Left forelimb (tissue), 1 donor: ENCODE measurements around the gene ZNF469.
"Not testable (repeated sequence)": the region's sequence is repeated elsewhere in the genome, so short reads cannot be mapped to it uniquely, and the experiment has no call there.

ENCODE experiments used
- DNase-seq: peaks from one replicate; pipeline ENCODE4 v3.0.0-alpha.2; 2018; ENCODE audit warnings: low spot score

The ZNF469 gene

DNA sequence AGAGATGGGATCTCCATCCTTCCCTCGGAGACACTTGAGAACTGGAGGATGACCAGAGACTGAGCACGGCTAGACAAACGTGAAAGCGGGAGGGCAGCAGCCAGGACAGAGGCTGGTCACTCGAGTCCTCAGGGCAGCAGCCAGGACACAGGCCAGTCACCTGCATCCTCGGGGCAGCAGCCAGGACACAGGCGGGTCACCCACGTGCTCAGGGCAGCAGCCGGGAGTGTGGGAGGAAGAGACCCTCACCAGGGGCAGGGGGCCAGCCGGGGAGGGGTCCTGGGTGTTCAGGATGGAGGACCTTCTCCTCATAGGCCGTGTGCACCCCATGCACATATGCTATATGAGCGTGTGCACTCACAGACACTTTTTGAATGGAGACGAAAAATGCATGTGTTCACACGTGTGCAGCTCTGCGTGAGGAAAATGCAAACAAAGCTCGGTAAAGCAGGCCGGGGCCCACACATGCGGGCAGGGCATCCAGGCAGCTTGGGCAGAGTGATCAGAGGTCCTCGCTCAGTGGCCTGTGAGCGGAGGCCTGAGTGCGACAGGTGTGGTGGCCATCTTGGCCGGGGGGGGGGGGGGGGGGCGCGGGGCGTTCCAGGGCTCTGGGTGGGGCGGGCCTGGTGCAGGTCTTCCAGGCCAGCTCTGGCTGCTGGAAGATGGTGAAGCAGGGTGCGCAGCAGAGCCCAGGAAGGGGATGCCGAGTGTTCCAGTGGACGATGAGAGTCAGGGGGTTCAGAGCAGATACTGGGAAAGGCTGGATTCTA is 26.7 kb downstream of the ZNF469 start:
- DNase-seq, result no peak

DNA sequence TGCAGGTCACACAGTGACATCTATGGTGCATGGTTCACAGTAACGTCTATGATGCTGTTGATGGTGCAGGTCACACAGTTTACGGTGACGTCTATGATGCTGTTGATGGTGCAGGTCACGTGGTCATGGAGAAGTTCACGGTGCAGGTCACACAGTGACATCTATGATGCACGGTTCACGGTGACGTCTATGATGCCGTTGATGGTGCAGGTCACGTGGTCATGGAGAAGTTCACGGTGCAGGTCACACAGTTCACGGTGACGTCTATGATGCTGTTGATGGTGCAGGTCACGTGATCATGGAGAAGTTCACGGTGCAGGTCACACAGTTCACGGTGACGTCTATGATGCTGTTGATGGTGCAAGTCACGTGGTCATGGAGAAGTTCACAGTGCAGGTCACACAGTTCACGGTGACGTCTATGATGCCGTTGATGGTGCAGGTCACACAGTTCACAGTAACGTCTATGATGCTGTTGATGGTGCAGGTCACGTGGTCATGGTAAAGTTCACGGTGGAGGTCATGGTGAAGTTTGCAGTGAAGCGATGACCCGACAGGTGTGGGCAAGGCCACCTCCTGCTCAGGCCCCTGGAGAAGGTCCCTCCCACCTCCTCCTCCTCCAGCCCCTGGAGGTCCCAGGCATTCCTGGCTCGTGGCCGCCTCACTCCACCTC is 27.7 kb downstream of the ZNF469 start:
- not testable (repeated sequence) for DNase-seq

DNA sequence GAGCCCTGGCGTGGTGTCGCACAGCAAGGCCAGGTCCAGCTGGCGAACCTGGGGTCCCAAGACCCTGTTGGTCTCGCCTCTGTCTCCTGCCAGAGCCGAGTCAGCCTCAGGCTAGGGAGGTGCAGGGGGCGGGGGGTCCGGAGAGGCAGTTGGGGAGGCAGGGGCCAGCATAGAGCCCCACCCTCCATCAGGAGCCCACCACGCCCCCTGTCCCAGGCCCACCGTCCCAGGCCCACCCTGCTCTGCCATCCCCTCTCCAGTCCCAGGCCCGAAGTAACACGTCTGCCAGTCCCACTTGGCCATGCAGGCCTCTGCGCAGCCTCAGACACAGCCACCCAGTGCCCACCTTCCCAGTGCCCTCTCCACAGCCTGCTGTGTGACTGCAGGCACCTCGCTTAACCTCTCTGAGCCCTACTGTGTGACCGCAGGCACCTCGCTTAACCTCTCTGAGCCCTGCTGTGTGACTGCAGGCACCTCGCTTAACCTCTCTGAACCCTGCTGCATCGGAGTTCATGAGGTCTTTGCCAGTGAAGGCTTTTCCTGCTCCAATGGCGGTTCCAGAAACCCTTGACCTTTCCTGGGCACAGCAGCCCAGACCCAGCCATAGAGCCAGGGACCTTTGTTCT is 29.3 kb downstream of the ZNF469 start:
- DNase-seq, result no peak

DNA sequence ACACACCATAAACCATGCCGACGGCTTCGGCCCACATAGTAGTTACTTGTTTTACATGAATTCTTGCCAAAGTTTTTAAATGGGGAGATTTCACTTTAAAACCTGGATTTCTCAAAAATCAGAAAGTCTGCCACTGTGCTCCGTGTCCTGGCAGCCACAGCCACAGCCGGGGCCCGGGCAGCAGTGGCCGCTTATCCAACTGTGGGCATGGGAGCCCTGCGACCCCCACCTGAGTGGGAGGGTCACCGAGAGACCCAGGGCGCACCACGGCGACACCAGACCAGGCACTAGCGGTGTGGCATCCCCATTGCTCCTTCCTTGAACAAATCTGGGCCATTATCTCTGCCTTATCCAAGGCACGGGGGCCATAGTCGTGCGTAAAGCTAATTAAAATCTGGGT is 30.0 kb downstream of the ZNF469 start:
- DNase-seq, result no peak

DNA sequence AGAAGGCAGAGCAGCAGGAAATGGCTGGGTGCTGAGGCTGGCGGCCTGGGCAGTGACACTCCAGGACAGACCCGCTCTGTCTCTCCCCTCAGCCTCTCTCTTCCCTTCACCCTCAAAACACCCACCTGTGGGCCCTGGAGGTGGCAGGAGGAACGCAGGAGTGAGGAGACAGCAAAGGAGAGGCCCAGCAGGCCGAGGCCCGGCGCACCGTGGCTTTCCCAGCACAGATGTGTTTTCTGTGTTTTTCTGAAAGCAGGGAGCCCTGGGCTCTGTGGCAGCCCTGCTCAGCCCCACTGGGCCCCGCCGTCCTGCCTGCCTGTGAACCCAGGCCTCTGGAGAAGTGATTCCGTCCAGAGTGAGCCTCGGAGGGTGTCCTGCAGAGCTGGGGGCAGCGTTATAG is 30.5 kb downstream of the ZNF469 start:
- no peak for DNase-seq

DNA sequence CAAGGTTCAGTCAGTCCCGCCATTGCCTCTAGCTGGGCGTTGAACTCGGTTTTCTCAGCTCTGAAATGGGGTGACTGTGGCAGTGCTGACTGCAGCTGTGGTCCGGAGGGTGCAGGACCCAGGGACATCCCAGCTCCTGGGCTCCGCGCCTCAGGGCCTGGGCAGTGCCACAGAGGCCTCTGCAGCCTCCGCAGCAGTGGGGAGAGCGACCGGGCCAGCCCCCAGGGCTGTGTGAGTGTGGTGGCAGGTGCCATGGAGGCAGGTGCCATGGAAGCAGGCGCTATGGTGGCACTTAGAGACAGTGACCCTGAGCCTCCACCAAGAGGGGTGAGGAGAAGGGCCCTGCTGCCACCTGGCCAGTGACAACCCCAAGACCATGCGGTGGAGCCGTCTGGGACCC is 30.9 kb downstream of the ZNF469 start:
- no peak for DNase-seq

DNA sequence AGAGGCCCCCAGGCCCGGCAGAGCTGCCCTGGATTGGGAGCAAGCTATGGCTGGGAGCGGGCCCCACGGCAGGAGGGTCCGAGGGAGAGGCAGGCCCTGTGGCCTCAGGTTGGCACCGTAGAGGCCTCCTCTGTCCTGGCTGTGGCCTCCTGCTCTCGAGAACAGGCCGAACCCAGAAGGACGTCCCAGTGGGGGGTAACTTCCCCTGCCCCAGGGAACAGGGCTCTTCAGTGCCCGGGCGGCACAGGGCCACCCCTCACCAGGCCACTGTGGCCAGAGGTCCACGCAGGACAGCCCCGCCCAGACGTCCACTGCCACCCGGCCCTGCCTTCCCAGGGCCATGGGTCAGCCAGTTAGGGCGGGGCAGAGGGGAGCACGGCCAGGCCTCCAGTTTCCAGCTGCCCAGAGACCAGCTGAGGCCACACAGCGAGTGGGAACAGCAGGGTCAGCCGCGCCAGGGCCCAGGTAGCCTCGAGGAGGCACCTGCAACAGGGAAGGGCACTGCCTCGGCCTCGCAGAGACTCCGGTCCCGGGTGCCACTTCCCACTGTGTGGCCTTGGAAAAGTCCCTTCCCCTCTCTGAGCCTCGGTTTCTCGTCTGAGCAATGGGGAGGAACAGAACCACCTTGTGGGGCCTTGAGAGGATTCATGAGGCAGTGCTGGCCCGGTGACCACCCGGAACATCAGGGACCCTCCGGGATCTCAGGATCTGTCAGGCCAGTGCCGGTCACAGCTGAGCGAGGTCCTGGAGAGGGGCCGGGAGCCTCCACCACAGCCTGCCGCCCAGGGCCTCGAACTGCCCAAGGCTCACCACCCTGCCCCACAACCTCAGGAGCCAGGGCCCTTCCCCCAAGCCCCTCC is 32.0 kb downstream of the ZNF469 start:
- DNase-seq, result no peak

DNA sequence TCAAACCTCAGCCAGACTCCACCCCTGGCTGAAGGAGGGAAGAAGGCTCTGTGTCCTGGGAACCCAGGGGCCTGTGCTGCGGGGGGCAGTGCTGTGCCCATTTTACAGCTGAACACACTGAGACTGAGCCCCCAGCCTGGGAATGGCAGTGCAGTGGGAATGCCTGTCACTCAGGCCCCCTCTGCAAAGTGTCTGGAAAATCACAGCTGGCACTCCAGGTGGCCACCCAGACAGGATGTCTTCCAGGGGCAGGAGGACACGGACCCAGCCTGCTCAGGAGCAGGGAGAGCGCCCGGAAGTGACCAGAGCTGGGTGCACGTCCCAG is 32.6 kb downstream of the ZNF469 start:
- no peak for DNase-seq

DNA sequence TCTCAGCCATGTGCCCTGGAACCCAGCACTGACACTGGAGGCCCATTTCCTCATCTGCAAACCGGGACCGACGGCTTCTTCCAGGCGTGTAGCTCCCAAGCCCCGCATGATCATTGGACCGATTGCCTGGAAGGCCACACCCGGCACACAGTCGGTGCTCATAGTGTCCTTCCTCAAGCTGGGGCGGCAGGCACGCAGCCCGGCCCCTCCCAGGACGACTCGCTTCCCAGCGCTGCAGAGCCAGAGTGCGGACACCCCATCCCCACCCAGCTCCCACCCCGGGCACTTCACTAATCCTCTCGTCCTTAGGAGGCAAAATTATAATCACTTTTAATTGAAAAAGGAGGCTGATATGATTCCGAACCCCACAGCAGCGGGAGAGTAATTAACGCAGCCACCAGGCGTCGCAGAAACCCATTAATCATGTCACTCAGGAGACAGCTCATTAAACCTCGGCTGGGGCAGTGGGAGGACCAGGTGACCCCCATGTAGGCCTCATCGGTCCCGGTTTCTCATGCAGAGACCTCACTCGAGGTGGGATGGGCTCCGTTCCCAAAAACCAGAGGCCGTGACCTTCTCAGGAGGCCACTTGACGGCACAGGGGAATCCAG is 33.1 kb downstream of the ZNF469 start:
- no peak for DNase-seq

DNA sequence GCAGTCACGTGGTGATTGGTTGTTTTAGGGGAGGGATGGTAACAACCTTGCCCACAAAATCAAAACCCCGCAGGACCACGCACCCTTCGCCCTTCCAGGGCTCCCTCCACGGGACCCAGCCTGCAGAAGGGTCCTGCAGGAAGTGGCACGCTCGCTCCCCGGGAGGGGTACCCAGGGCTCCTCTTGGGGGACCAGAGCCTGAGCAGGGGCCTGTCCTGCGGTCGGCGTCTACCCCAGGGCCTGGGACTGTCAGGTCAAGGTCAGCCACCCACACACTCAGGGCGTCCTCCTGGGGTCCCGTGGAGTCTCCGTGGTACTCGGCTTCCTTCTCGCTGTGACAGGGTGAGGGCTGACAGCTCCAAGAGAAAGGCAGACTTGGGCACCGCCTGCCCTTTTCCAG is 33.9 kb downstream of the ZNF469 start:
- no peak for DNase-seq

DNA sequence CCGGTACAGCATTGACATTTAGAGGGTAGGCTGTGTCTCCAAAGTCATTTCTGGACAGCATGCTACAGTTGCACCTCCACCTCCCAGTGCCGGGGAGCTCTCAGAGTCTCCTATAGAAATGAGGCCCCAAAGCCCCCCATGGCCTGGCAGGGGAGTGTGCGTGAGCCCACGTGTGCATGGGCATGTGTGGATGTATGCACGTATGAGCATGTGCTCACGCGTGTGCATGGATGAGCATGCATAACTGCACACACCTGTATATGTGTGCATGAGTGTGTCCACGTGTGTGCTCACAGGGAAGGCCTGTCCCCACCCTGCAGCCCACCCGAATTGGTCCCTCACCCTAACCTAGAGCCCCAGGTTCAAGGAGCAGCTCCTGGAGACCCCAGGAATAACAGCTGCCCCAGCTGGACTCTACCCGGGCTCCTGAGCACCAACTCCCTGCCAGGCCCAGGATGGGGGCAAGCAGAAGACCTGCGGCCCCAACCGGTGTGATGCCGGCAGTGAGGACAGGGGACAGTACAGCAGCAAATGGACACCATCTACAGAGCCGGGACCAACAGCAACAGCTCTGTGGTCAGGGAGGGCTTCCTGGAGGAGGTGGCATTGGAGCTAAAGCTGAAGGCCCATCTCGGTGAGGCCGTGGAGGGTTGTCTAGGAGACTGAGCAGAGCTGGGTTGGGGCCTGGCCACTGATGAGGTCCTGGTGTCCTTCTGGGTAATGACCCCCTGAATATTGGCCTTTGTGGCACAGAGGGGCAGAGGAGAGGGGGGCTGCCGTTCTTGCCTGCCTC is 35.1 kb downstream of the ZNF469 start:
- no peak for DNase-seq

DNA sequence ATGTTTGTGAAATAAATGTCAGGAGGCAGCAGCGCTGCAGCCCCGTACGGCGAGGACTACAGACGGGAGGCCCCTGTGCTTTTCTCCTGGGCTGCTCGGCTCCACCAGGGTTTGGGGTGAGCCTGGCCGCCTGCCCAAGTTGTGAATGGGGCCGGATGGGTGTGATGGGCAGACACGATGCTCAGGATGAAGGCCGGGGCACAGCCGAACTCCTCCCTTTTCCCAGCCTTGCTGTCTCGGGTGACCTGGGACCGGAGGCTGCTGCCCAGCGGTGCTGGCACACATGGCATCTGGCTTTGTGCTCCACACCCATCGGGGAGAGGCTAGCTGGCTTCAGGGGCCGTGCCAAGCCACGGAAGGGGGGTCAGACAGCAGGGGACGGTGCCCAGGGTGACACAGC is 36.1 kb downstream of the ZNF469 start:
- DNase-seq, result no peak

DNA sequence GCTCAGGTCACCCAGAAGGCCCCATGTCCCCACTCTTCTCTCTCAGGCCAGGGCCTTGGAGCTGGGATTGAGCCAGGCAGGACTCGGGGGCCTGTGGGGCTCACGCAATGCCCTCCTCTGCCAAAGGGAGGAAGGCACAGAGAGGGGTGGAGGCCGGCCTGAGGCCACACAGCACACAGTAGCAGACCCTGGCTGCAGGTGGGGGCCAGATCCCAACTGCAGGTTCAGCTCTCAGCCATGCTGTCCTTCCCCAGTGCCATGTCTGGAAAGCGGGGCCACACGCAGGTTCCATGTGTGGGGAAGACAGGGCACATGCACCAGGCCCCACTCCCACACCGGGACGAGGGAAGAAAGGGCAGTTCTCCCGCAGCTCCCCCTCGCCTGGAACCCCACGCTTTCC is 37.0 kb downstream of the ZNF469 start:
- DNase-seq, result no peak

DNA sequence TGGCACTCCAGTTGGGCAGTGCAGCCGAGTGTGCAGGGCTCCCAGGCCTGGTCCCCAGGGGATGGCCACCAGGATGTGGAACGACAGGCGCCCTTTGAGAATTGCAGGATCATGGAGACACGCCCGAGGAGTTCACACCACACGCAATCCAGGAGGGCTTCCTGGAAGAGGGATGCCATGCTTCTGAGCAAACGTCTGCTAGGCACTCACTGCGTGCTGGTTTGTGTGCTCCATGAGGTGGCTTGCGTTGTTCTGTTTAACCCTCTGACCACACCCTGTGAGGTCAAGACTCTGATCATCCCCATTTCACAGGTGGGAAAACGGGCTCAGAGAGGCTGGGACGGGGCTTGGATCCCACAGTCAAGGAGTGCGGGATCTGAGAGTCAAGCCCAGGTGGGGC is 37.7 kb downstream of the ZNF469 start:
- DNase-seq, result no peak

DNA sequence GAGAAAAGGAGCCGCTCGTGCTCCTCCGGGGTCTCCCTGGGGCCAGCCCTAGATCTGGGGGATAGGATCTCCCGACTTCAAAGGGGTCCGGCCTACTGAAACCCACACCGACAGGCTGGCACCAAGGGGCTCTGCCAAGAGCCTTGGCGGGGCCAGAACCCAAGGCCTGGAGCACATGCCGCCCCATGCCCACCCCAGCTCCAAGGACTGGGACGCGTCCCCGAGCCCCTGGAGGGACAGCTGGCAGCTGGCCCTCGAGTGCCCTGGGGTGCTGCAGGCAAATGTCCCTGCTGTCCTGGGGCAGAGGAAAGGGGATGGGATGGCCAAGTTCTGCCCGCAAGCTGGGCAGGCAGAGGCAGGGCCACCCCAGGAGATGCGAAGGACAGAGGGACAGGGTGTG is 38.5 kb downstream of the ZNF469 start:
- no peak for DNase-seq

DNA sequence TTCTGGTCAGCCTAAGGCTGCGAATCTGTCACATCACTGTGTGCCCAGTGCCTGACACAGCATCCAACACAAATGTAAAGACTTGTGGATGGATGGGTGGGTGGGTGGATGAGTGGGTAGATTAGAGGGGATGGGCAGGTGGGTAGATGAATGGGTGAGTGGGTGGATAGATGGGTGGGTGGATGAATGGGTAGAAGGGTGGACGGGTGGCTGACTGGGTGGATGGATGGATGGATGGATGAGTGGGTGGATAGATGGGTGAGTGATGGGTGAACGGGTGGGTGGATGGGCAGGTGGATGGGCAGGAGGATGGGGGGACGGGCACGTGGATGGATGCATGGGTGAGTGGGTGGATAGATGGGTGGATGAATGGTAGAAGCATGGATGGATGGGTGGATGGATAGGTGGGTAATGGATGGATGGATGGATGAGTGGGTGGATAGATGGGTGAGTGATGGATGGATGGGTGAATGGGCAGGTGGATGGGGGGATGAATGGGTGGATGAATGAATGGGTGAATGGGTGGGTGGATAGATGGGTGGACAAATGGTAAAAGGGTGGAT is 39.2 kb downstream of the ZNF469 start:
- DNase-seq, result no peak

DNA sequence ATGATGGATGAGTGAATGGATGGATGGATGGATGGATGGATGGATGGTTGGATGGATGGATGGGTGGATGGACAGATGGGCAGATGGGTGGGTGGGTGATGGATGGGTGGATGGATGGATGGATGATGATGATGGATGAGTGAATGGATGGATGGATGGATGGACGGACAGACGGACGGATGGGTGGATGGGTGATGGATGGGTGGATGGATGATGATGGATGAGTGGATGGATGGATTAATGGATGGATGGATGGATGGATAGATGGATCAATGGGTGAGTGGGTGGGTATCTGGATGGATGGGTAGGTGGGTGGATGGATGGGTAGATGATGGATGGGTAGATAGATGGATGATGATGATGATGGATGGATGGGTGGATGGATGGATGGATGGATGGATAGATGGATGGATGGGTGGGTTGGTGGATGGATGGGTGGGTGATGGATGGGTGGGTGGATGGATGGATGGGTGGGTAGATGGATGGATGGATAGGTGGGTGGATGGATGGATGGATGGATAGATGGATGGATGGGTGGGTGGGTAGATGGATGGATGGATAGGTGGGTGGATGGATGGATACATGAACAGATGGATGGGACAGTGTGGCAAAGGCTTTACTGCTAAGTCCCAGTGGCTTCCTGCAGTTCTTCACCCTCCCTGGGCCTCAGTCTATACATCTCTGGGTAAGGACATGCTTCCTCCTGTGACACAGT is 40.1 kb downstream of the ZNF469 start:
- no peak for DNase-seq

DNA sequence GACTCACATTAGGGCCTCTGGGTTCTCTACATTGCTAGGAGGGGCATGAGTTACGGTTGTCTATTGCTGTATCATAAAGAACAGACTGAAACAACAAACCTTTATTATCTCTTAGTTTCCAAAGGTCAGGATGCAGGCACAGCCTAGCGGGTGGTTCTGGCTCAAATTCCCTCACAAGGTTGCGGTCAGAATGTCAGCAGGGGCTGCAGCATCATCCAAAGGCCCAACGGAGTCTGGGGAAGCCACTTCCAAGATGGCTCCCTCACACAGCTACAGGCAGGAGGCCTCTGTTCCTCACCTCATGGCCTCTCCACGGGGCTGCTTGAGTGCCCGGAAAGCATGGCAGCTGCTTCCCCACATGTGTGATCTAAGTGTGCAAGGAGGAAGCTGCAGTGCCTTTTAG is 40.7 kb downstream of the ZNF469 start:
- no peak for DNase-seq

DNA sequence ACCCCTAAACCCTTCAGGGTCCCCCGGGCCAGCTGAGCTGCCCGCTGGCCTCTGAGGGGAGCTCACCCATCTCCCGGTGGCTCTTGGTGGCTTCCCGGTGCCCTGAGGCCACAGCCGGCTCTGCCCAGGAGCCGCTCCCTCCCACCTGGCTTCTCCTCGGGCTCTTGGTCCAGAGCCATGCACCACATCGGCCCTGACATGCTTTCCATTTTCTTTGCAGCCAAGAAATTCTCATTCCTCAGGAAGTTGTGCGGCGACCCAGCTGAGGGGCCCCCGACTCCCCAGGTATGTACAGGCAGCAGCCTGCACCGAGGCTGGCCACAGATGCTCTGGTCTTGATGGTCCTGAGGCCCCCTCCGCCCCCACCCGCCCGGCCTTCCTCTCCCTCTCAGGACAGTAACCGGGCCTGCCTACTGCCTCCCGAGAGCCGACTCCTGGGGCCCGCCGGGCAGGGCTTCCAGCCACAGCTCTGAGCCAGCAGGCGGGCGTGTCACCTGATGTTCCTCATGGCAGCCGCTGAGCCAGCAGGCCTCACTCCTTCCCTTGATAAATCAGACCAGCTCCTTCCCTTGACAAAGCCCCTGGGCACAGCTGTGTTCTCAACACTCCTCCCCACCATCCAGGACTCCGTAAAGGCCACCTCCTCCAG is 42.0 kb downstream of the ZNF469 start:
- DNase-seq, result no peak

DNA sequence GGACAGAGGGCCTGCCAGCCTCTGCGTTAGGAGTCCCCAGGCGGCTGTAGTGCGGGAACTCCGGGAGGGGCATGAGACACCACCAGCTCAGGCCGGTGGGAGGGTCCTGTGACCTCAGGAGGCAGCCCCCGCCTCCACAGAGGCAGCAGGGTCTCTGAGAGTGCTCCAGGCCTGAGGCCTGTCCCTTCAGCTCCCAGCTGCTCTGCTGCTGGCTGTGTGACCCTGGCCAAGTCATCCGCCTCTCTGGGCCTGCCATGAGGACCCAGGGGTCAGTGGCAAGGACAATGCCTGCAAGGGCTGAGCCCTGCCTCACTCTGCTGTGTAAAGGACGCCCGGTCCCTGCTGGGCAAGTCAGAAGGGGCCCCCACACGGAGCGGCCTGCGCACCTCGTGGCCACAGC is 43.3 kb downstream of the ZNF469 start:
- DNase-seq, result no peak
